IPS DF 19.7 (cell line): ENCODE measurements around the gene DCC.

Source experiments
- DNase-seq: peaks from one replicate; pipeline ENCODE4 v3.0.0-alpha.2; 2013; ENCODE audit warnings: low read depth, low spot score

Gene DCC

GRCh38 chr18:52588931-52589330, 248.9 kb downstream of the DCC start:
- no peak for DNase-seq

GRCh38 chr18:52596748-52597435, 256.9 kb downstream of the DCC start:
- no peak for DNase-seq

- DNase-seq, result no peak
Observed at GRCh38 chr18:52598921-52599320, 258.9 kb downstream of the DCC start.

GRCh38 chr18:52602820-52603219, 262.8 kb downstream of the DCC start:
- no peak for DNase-seq

- no peak for DNase-seq
Observed at GRCh38 chr18:52605345-52605744, 265.3 kb downstream of the DCC start.

GRCh38 chr18:52607985-52608384, 268.0 kb downstream of the DCC start:
- DNase-seq, result no peak

GRCh38 chr18:52610451-52611115, 270.6 kb downstream of the DCC start:
- DNase-seq, result no peak

- no peak for DNase-seq
Observed at GRCh38 chr18:52612406-52612805, 272.4 kb downstream of the DCC start.

GRCh38 chr18:52615321-52615720, 275.3 kb downstream of the DCC start:
- DNase-seq, result no peak

- no peak for DNase-seq
Observed at GRCh38 chr18:52615943-52616342, 275.9 kb downstream of the DCC start.

GRCh38 chr18:52617931-52618330, 277.9 kb downstream of the DCC start:
- DNase-seq, result no peak

- DNase-seq, result no peak
Observed at GRCh38 chr18:52620926-52621439, 281.0 kb downstream of the DCC start.

- DNase-seq, result no peak
Observed at GRCh38 chr18:52624702-52625101, 284.7 kb downstream of the DCC start.

GRCh38 chr18:52636536-52636935, 296.5 kb downstream of the DCC start:
- DNase-seq, result no peak

GRCh38 chr18:52648201-52648600, 308.2 kb downstream of the DCC start:
- no peak for DNase-seq

GRCh38 chr18:52652391-52652790, 312.4 kb downstream of the DCC start:
- no peak for DNase-seq

- no peak for DNase-seq
Observed at GRCh38 chr18:52657043-52657805, 317.2 kb downstream of the DCC start.

GRCh38 chr18:52667463-52668065, 327.6 kb downstream of the DCC start:
- DNase-seq, result no peak

- no peak for DNase-seq
Observed at GRCh38 chr18:52670896-52671295, 330.9 kb downstream of the DCC start.

- no peak for DNase-seq
Observed at GRCh38 chr18:52678034-52678433, 338.0 kb downstream of the DCC start.

GRCh38 chr18:52678551-52678950, 338.6 kb downstream of the DCC start:
- no peak for DNase-seq

GRCh38 chr18:52679354-52679753, 339.4 kb downstream of the DCC start:
- DNase-seq, result no peak
